ENCODE measurements around the gene PTF1A. TPM values are rescaled to one million over a fixed set of nuclear protein-coding genes. Genes with fewer than 3 reads are reported as not detected.

Gene PTF1A
- polyA plus RNA-seq, 4 donors: 0.34 to 0.46 TPM; not detected in 2

DNA sequence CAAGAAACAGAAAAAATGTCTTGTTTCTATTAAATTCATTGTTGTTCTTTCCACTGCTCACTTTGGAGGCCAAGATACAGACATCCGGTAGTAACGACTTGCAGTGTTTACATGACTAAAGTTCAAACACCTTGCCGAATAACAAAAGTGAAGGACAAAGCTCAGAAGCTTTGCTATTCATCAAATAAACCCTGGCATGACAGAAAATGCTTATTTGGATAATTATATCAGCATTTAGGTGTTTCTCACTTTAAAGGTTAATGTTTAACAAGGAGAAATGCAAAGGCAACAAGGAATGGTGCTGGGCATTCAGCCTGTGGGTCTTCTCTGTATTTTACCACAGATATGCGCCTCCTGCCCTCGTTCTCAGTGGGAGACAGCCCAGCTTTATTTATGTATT, 5.4 kb upstream of the PTF1A start:
- DNase-seq (ENCODE audit: low read depth in 4 of 4, low spot score in 3 of 4): no peak

DNA sequence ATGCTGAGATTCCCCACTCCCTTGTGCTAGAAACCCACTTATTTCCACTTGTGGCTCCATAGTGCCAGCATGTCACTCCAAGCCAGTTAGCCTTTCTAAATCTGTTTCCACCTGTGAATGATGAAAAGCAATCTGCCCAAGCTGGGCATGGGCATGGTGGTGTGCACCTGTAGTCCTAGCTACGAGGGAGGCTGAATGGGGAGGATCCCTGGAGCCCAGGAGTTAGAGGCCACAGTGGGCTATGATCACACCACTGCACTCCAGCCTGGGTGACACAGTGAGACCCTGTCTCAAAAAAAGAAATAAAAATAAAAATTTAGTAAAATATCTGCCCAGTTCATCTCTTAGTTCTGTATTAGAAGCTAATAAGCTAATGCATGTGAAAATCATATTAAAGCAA, 5.0 kb upstream of the PTF1A start:
- no peak for DNase-seq (ENCODE audit: low read depth in 4 of 4, low spot score in 3 of 4)

DNA sequence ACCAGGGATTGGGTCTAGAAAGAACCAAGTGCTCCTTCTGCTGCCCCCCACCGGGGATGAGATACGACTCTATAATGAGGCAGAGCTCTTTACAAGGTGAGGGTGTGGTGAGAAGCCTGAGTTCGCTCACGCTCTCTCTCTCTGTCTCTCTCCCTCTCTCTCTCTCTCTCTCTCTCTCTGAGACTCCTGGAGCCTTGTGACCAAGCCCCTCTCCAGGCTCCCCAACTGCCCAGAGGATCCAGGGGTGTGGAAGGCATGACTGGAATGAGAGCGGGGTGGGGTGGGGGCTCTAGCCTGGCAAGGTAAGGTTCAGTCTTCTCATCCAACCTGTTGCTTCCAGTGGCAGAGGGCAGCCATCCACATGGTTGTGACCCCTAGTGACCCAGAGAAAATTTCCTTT, 3.1 kb upstream of the PTF1A start:
- no peak for DNase-seq (ENCODE audit: low read depth in 4 of 4, low spot score in 3 of 4)

DNA sequence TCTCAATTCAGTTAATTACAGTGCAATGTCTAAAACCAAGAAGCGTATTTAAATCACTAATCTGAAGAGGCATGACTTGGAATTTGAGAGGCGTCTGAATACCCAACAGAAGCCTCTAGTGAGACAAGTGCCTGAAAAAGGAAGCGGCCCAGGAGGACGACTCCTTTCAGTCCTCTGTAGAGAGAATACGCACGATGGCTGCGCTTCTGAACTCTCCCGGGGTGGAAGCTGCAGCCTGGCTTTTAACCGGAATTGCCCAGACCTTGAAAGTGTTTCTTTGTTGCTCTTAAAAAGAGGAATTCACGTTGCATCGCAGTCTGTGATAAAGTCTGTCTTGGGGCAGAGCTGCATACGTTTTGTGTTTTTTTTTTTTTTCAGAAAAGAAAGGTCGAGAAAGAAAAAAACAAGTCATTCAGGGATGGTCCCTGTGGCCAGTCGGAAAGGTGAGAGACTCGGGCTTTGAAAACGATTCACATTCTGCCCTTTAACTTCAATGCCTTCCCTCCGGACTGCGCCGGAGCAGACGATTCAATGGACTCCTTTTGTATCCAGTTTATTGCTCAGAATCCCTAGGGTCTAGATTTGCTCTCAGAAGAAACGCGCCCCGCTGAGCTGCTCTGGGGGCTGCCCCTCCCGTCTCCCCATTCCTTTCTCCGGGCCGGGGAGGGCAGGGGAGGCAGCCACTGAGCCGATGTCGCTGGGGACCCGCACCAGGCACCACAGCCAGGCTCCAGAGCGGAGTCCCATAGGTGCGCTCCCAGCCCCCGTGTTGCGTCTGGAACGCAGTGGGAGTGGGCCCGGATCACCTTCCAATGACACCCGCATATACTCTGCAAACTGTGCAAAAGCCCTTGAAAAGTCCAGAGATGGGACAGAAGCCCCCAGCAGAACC, 994 bp upstream of the PTF1A start:
- DNase-seq (ENCODE audit: low read depth in 4 of 4, low spot score in 3 of 4): no peak

DNA sequence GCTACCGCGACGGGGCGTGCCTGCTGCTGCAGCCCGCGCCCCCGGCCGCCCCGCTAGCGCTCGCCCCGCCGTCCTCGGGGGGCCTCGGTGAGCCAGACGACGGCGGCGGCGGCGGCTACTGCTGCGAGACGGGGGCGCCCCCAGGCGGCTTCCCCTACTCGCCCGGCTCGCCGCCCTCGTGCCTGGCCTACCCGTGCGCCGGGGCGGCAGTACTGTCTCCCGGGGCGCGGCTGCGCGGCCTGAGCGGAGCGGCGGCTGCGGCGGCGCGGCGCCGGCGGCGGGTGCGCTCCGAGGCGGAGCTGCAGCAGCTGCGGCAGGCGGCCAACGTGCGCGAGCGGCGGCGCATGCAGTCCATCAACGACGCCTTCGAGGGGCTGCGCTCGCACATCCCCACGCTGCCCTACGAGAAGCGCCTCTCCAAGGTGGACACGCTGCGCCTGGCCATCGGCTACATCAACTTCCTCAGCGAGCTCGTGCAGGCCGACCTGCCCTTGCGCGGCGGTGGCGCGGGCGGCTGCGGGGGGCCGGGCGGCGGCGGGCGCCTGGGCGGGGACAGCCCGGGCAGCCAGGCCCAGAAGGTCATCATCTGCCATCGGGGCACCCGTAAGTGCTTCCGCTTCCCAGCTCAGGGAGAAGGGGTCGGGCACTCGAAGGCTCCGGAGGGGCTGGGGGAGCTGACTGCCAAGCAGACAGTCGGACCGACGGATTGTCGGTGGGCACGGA, 761 bp downstream of the PTF1A start:
- no peak for DNase-seq (ENCODE audit: low read depth in 4 of 4, low spot score in 3 of 4)

DNA sequence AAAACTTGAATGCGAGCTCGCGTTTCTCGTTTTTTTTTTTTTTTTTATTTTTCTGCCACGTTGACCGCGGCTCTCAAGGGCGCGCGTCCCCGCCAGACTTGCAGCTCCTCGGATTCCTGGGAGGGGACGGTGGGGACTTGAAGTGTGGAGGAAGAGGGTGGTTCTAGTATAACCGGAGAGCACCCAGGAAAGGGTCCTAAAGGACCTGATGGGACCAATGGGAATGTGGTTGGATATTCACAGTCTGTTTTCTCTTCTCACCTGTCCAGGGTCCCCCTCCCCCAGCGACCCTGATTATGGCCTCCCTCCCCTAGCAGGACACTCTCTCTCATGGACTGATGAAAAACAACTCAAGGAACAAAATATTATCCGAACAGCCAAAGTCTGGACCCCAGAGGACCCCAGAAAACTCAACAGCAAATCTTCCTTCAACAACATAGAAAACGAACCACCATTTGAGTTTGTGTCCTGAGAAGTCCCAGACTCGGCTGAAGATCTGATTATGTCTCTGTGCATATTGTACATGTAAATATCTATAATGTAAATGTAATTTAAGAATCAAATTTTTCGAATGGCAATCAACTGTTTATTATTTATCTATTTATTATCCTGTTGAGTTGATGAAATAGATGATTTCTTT, 1.4 kb downstream of the PTF1A start:
- no peak for DNase-seq (ENCODE audit: low read depth in 4 of 4, low spot score in 3 of 4)

DNA sequence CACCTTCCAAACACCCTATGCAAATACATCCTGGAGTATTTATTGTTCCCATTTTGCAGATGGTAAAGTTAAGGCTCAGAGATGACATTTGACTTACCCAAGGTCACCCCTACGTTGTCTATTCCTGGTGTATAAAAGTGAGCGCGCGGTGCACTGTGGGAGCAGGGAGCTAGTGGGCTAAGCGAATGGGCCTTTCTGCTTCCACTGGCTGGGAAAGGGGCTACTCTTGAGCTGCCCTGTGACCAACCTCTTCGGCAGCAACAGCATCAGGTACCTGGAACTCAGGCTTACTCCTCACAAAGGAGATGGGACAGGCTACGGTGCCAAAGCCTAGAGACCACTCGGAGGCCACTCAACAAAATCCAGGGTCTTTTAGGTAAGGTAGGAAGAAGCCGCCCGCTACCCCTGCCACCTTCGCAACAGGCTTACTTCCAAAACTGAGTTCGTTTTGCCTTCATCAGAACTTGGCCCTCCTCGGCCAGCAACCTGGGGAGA, 2.4 kb downstream of the PTF1A start:
- no peak for DNase-seq (ENCODE audit: low read depth in 4 of 4, low spot score in 3 of 4)

DNA sequence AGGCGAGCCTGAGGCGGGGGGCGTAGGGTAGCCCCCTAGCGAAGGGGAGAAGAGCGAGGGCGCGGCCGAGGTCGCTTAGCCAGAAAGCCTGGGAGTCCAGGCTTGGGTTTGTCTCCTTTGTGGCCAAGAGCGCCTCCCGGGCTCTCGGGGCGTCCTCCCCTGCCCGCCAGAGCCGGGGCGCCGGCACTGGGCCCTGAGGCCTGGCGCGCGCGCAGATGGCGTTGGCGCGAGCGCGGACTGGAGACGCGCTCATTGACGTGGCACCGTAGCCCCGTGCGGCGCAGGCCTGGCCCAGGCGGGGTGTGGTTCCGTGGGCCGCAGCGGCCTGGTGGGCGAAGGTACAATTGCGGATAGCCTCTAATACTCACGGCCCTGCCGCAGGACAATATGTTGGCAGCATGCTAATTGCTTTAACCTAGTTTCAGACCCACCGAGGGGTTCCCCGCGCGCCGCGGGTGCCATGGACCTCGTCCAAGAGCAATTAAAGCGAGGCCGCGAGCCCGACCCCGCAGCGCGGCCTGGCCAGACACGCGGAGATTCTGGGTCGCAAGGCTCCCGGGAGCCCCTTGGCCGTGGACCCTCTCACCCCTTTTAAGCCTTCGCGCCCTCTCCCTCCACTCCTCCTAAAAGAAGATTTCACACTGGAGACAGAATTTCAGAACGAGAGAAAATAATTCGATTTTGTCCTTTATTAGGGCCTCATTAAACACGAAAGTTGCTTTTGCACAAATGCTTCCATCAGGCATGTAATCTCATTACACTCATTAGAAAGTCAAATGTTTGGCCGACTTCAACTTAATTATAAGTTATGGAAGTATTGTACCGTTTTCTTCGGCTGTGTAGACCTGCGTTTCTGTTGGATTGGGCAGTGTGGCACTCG, 3.1 kb downstream of the PTF1A start:
- no peak for DNase-seq (ENCODE audit: low read depth in 4 of 4, low spot score in 3 of 4)

DNA sequence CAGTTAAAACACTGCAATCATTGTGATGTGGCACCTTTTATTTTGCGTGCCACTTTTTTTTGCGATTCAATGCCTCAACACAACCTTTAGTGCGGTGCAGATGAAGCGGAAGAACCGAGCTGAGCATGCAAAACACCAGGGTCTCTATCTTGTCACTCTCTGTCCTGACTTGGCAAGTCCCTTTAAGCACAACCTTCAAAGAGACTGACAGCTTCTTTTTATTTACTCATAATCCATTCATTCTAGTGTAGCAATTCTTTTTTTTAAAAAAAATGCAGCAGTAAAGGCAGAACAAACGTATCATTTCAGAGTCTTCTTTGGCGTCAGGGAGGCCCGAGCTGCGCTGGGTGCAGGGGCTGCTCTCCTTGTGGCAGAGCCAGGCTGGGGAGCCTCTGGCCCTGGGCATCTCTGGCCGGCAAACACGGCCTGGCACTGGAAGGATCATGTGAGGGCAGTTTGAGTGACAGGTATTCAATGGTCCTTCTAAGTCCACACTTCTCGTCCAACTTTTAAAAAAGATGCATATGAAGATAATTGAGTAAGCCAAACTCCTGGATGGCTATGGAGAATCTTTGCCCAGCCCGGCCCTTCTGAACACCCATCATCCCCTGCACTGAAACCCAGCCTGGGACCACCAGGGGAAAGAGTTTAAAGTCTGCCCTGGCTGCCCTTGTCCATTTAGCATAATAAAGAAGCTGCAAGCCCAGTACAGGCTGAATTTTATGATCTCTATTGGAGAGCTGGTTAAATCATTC, 3.9 kb downstream of the PTF1A start:
- DNase-seq (ENCODE audit: low read depth in 4 of 4, low spot score in 3 of 4): no peak

DNA sequence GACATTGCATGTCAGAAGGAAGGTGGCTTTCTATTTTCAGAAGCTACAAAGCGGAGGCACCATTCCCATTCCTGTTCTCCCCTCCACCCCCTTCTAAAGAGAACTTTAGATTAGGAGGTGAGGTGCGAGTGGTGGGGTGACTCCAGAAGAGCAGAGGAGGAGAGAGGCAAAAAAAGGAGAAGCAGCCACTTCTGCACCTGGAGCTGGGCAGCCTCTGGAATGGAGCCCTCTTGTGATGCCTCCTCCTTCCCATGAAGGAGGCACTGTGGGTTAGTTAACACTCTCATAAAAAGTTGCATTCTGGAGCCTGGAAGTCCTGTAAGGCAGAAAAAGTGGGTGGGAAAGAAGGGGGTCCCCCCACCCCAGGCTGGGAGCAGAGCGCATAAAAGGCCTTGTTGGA, 4.8 kb downstream of the PTF1A start:
- DNase-seq (ENCODE audit: low read depth in 4 of 4, low spot score in 3 of 4): no peak

DNA sequence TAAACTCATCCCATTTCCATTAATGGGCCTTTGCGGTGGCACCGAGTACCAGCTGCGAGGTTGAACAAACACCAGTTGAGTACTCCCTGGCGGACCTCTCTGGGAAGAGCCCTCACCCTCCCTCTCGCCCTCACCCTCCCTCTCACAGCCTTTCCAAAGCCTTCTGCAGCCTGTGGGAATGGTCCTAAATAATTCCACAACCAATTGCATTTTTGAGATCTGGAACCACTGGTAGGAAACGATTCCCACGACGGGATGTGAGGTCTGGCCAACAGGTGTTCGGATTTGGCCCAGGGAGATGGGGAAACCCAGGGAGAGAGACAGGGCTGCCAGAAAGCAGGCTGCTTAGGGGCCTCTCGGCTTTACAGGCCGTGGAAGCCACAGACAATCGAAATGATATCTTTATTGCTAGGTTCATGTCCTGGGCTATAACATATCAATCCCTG, 5.3 kb downstream of the PTF1A start:
- no peak for DNase-seq (ENCODE audit: low read depth in 4 of 4, low spot score in 3 of 4)

DNA sequence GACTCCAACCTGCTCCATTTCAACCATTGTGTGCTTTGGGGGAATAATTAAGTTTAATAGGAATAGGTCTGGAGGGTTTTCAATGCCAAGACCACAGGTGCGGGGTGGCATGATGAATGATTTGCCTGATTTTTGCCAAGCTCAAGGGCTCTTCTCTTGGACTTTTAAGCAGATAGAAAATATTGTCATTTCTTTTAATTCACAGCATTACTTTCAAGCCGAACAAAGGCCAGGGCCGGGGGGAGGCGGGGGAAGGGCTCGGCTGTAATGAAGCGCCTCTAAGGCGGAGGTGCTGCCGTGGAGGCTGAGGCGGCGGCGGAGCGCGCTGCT, 6.5 kb downstream of the PTF1A start:
- no peak for DNase-seq (ENCODE audit: low read depth in 4 of 4, low spot score in 3 of 4)

DNA sequence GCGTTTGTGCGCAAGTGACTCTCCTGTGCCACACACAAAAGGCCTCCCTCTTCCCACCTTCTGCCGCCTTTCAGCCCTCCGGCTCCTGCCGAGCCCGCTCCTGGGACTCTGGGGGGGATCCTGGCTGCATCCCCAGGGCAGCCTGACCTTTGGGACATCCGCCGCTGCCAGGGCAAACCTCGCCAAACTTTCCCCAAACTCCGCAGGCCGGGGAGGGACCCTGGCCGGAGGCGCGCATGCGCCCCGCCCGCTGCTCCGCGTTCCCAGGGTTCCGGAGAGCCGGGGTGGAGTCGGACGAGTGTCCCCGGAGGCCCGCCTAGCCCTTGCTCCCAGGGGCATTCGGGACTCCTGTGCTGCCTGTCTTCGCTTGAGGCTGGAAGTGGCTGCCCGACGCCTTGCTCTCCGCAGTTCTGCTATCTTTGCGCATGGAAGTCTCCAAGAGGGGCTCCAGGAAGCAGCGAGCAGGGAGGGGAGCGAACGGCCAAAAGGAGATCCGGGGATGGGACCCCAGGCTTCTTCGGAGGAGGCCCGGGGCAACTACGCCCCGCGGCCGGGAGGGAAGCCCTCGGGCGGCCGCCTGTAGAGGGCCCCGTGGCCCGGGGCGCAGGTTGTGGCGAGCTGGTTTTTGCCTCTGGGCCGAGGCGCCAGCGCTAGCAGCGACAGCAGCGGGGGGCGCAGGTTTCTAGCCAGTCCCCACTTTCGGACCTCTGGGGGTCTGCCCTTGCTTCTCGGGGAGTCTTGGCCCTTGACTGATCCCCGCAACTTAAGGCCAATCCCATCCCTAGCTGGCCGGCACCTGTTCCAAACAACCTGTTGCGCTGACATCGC, 7.0 kb downstream of the PTF1A start:
- DNase-seq (ENCODE audit: low read depth in 4 of 4, low spot score in 3 of 4): no peak

DNA sequence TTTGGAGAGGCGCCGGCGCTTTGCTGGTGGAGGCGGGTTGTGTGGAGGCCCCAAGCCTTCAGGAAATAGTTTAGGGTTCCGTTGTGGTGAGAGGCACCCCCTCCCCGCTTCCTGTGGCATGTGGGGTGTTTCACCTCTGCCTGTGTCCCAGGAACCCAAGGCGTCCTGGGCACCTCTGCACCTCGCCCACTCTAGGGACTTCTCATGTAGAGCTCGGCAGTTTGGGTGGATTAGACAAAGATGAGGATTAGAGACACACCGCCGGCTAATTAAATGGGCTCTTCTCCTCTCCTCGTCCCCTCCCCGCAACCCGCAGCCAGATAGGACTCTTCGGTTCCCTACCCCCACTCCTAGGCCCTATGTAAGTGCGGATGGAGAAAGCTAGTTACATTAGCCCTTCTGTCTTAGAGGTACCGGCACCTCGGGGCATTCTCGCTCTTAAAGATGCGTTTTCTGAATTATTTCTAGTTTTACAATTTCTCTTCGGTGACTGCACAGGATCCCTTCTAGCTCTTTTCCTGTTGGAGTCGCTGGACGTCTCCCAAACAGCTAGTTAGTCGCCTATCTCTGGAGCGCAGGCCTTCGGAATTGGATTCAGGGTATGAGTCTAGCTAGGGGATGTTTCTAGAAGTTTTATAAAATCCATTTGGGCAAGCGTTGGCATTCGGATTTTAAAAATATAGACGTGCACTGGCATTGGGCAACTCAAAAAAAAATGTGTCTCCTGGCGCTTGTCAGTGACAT, 7.8 kb downstream of the PTF1A start:
- DNase-seq (ENCODE audit: low read depth in 4 of 4, low spot score in 3 of 4): no peak

DNA sequence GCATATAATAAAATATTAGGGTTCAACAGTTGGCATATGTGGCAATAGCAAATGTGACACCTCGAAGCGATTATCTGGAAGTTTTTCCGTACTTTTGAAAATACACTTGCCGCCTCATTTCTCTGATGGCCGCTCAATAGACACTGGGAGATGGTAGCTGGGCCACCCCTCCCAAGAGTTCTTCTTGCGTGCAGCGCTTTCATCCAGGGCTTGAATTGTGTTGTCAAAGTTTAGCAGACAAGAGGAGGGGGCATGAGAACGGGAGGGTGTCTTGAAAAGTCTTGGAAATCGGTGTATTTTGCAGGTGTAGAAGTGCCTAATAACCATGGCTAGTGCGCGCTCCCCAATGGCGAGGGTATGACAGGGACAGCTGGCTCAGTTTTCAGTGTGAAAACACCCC, 8.5 kb downstream of the PTF1A start:
- DNase-seq (ENCODE audit: low read depth in 4 of 4, low spot score in 3 of 4): no peak

DNA sequence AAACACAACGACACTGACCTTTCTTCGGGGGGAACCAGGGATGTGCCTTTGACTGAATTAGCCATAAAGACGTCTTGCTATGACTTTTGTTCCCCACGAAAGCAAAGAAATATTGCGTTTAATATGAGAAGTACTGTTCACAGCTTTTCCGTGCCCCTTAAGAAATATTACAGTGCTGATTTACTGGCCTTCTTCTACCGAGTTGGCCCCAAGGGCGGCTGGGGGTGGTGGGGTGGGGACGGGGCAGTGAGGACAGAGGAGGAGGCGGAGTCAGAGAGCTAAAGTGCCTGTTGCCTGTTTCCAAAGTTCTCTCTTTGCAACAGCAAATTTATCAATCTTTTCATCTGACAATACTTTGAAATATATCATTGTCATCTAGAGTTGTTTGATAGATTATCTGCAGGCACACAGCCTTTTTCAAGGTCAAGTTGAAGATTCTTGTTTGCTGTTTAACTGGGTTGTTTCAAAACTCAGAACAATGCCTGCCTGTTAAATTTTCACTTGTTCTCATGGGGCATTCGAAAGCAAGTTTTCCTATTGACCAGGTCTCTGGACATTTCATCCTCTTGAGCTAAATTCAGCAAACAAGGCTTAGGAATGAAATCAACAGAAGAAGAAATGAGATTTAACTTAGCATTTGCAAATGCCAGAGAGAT, 9.0 kb downstream of the PTF1A start:
- no peak for DNase-seq (ENCODE audit: low read depth in 4 of 4, low spot score in 3 of 4)

DNA sequence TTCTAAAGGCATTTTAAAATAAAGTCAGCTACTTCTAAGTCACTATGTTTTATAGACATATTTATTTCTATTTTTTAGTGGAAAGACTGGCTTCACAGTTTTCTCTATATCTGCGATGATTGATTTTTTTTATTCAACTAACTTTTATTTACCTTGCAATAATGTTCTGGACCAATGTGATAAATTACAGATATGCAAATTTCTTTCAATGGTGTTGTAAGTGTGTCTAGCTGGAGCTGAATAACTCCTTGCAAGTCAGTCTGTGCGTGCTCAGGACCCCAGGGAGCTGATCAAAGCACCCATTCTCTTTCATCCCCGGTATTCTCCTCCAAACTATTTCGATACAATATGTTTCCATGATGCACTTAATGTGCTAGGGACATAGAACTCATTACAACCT, 9.7 kb downstream of the PTF1A start:
- no peak for DNase-seq (ENCODE audit: low read depth in 4 of 4, low spot score in 3 of 4)

DNA sequence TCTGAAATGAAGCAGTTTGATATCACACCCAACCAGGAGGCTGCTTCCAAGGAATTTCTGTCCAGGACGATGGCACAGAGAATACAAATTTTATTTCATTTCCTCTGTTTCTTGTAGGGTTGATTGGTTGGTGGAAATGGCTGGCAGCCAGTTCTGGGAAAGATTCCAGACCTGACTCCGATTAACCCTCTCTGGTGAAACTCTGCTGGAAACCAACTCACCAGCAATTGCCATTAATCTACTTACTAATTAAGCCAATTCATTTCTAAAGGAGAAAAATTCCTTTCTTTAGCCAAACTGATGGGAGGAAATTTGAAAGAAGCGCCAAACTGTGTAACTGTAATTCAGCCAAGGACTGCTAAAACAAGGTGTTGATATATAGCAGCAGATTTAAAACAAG, 10.7 kb downstream of the PTF1A start:
- DNase-seq (ENCODE audit: low read depth in 4 of 4, low spot score in 3 of 4): no peak

Measured in left renal pelvis (tissue), 4 donors.